GM18499 (cell line): Measurements from ENCODE around the gene B4GALNT3.

Experiments used
- ATAC-seq: cut with Tn5 transposase; IDR thresholded peaks from one replicate; pipeline ENCODE4 v1.9.1; 2021; ENCODE audit warnings: moderate number of reproducible peaks; ENCODE audit not compliant: insufficient read depth, unreplicated experiment

B4GALNT3 gene

GRCh38 chr12:612886-613285 is 153.1 kb downstream of the B4GALNT3 start:
- no peak for ATAC-seq
